Measurements from ENCODE around the gene PRIM2.
"Not testable (repeated sequence)": the region's sequence is repeated elsewhere in the genome, so short reads cannot be mapped to it uniquely, and the experiment has no call there.

Gene PRIM2, protein sequence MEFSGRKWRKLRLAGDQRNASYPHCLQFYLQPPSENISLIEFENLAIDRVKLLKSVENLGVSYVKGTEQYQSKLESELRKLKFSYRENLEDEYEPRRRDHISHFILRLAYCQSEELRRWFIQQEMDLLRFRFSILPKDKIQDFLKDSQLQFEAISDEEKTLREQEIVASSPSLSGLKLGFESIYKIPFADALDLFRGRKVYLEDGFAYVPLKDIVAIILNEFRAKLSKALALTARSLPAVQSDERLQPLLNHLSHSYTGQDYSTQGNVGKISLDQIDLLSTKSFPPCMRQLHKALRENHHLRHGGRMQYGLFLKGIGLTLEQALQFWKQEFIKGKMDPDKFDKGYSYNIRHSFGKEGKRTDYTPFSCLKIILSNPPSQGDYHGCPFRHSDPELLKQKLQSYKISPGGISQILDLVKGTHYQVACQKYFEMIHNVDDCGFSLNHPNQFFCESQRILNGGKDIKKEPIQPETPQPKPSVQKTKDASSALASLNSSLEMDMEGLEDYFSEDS

DNA sequence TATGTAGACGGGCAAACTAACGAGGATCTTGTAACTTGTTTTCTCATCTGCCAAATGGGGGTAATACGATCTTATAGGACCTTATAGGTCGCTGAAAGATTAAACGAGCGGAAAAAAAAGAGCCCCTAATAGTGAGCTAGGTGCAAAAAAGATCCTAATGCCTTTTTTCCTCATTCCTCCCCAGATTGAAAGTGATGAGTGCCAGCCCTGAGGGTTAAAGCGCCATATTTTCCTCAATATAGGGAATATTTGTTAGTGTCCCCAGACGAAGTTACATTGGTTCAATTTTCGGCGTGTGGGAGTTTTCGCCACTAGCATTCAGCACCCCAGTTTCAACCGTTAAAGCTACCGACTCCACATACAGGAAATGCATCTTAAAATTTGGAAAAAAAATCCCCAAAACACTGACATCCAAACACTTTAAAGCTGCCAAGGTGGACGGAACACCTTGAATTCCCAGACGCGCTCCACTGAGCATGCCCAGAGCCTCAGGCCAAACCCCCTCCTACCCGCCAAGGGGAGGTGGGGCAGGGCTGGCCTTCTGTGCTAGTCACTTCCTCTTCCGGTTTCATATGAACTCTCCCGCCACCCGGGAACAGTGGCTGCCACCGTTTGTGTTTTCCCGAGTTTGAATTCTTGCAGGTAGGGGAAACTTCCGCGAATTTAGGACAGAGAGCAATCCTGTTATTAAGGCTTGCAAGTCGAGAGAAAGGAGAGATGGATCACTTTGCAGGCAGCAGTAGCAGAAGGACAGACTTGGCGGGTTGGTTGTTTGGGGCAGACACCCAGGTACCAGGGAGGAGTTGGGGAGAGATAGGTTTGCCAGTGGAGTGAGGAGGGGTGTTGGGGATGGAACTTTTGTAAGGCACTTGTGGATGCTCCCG lies at the start of gene PRIM2:
Gene PRIM2 (plus strand): TSS at position 571 of the 884 bp plus-strand sequence. CDS start 816 bp downstream, outside the sequence.
- peak; percentile 71 to 81 for DNase-seq (ENCODE audit: low read depth in 2 of 2)

DNA sequence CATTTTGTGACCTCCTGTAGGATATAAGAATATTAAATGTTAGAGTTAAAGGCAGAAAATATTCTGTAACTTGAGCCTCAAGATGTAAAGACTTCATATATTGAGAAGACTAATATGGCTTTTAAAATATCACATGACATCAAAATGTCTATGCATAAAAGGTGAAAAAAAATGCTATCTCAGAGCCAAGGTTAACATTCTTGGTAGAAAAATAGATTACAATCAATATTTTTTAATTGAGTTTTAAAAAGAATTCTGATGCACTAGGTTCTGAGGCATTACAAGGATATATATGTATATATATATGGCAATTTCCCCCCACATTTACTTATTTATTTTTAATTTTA lies 49.2 kb upstream of the PRIM2 start:
- no peak for DNase-seq (ENCODE audit: low read depth in 2 of 2)

DNA sequence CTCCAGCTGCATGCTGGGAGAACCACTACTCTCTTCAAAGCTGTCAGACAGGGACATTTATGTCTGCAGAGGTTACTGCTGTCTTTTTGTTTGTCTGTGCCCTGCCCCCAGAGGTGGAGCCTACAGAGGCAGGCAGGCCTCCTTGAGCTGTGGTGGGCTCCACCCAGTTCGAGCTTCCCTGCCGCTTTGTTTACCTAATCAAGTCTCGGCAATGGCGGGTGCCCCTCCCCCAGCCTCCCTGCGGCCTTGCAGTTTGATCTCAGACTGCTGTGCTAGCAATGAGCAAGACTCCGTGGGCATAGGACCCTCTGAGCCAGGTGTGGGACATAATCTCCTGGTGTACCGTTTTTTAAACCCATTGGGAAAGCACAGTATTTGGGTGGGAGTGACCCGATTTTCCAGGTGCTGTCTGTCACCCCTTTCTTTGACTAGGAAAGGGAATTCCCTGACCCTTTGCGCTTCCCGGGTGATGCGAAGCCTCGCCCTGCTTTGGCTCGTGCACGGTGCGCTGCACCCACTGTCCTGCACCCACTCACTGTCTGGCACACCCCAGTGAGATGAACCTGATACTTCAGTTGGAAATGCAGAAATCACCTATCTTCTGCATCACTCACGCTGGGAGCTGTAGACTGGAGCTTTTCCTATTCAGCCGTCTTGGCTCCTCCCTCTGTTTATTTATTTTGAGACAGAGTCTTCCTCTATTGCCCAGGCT lies 43.2 kb upstream of the PRIM2 start:
- not testable (repeated sequence) for DNase-seq (ENCODE audit: low read depth in 2 of 2)

DNA sequence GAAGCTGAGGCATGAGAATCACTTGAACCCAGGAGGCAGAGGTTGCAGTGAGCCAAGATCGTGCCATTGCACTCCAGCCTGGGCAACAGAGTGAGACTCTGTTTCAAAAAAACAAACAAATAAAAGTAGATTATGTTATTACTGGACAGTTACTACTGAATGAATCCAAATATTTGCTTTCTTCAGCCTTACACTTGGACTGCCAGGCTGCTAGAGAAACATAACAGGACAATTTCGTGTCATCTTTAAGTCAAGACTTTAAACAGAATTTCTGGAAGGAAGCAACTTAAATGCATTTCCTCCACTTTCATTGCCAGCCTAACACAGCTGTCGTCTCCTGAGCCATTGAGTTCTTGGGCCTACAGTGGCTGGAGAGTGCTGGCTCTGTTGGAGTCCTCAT lies 42.0 kb upstream of the PRIM2 start:
- DNase-seq (ENCODE audit: low read depth in 2 of 2) = no peak

DNA sequence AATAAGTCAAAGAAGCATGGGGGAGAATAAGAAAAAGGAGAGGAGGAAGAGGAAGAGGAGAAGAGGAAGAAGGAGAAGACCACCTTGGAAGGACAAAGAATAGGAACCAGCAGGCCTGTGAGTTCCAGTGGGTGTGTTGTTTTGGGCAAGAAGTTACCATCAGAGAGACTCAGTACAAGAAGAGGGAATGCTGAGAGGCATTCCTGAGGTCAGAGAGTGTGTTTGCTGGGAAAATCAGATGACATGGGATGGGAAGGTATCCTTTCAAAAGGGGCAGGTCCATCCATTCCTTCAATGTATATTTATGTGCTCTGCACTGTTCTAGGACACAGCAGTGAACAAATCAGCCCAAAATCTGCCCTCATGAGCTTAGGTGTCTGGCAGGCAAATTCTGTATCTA lies 40.5 kb upstream of the PRIM2 start:
- no peak for DNase-seq (ENCODE audit: low read depth in 2 of 2)

DNA sequence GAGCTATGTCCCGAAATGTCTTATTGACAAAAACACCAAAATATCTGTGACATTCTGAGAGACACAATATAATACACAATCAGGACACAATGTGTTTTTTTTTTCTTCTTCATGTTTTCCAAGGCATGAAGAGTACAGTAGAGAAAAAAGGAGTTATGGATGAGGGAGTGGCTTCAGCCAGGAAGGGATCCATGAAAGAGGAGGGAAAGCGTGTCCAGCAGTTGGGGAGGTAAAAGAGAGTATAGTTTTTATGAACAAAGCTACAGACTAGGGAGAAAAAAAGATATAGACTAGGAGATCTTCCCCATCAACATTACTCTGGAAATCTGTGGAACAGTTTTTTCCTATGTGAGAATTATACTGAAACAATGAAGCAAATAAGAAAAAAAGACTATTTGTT lies 38.9 kb upstream of the PRIM2 start:
- no peak for DNase-seq (ENCODE audit: low read depth in 2 of 2)

DNA sequence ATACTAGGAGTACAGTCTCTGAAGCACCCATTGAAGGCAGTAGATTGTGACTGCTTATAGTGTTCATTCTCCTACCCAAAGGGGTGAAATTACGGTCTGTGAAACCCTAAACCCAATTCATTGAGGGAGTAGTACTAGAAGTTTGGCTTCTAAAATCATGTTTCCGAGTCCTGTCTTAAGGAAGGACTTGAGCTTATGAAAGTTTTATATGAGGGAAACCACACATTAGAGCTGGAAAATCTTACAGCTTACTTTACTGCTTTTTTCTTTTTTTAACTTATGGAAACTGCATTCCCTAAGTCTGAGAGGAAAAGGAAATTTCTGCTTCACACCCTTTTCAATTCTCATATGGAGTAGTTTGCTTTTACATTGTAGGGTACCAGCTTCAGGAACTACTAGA lies 38.4 kb upstream of the PRIM2 start:
- no peak for DNase-seq (ENCODE audit: low read depth in 2 of 2)

DNA sequence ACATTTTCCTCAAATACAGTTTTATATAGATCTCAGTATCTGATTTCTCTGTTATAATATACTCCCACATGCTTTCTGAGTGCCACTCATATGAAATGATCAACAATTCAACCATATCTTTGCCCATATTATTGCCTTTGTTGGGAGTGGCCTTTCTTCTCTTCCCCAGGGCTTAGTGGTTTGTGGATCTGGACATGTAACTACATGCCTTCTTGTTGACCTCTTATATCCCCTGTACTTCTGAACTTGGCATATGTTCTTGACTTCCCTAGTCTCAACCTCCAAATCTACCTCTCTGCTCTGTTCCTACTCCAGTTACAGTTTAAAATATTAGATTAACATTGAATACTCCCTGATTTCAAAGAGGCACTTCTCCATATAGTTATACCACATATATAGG lies 34.3 kb upstream of the PRIM2 start:
- no peak for DNase-seq (ENCODE audit: low read depth in 2 of 2)

DNA sequence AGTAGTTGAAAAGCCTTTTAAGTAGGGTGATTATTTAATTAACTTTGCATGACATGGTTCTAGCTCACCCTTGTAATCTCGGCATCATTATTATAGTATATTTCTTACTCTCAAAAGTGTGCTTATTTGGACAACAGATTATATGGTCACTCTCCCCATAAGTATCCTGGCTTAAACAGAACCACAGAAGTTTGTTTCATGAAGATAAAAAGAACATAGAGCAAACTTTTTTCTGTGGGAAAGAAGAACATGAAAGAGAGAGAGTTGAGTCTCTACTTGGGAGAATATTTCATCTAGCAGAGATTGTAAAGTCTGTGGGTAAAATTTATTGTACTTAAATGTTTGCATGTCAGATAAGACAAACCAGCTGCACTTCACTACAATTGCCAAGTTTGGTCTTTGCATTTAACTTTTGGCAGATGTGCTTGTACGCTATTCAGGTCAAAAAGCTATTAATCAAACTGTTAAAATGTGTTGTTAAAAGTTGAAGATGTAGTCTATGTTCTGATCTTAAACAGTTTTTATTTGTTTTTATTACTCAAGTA lies 33.4 kb upstream of the PRIM2 start:
- DNase-seq (ENCODE audit: low read depth in 2 of 2) = no peak

DNA sequence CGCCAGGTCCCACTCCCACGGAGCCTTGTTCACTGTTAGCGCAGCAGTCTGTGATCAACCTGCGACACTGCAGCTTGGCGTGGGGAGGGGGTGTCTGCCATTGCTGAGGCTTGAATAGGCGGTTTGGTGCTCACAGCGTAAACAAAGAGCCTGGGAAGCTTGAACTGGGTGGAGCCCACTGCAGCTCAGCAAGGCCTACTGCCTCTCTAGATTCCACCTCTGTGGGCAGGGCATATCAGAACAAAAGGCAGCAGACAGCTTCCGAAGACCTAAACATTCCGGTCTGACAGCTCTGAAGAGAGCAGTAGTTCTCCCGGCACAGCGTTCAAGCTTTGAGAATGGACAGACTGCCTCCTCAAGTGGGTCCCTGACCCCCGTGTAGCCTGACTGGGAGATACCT lies 29.3 kb upstream of the PRIM2 start:
- not testable (repeated sequence) for DNase-seq (ENCODE audit: low read depth in 2 of 2)

DNA sequence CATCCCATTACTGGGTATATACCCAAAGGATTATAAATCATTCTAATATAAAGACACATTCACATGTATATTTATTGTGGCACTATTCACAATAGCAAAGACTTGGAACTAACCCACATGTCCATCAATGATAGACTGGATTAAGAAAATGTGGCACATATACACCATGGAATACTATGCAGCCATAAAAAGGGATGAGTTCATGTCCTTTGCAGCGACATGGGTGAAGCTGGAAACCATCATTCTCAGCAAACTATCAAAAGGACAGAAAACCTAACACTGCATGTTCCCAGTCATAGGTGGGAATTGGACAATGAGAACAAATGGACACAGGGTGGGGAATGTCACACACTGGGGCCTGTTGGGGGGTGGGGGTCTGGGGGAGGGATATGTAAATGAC lies 24.0 kb upstream of the PRIM2 start:
- not testable (repeated sequence) for DNase-seq (ENCODE audit: low read depth in 2 of 2)

DNA sequence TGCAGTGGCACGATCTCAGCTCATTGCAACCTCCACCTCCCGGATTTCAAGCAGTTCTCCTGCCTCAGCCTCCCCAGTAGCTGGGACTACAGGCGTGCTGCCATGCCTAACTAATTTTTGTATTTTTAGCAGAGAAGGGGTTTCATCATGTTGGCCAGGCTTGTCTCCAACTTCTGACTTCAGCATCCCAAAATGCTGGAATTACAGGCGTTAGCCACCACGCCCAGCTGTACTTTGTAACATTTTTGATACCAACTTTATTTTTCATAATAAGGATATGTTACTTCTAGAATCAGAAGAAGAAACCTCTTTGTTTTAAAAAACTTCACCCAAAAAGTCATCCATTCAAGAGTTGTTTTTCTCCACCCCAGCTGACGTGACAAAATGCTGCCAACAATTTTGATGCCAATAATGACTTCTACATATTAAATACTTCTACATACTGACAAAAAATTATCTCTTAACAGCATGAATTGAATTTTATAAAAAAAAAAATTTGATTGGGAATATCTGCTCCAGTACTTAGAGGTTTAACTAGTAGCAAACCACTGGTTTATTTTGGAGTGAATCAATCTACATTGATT lies 22.5 kb upstream of the PRIM2 start:
- no peak for DNase-seq (ENCODE audit: low read depth in 2 of 2)

DNA sequence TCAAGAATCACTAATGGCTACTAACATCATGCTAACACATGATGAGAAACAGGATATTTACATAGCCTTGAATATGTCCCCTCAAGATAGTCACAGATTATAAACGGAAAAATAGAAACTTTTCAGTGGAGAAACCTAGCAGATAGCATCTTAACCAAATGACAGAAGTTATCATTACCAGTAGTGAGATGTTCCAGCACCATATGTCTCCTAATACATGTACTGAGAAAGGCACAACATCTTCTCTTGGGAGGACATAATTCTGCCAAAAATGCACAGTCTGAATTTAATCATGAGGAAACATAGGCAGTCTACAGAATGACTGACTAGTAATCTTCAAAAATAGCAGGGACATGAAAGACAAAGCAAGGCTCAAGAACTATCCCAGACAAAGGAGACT lies 19.9 kb upstream of the PRIM2 start:
- no peak for DNase-seq (ENCODE audit: low read depth in 2 of 2)

DNA sequence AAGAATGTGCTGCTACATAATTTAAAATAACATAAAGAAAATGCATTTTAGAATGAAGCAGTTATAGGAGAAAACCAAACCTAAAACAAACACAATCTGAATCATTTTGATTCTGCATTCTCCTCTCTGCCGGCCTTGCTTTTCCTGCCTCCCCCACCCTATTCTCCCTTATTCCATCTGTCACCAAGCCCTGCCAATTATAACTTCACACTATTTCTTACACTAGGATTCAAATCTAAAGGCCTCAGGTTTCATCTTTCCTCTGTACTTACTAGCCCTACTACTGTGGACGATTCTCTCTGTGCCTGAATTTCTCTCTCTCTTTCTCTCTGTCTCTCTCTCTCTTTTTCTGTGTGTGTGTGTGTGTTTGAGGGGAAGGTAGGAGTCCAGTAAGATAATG lies 18.7 kb upstream of the PRIM2 start:
- no peak for DNase-seq (ENCODE audit: low read depth in 2 of 2)

DNA sequence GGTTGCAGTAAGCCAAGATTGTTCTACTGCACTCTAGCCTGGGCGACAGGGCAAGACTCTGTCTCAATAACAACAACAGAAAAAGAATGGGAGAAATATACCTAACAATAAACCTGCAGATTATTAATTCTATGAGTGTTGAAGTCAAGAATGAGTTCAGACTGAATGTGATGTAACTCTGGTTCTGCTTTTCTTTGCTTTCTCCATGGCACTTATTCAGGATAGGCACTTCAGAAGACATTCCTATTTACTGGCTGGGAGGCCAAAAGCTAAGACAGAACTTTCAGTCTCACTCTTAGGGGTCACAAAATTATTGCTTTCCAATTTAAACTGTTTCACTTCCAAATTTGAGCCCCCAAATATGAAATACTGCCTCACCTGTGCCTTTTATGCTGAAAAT lies 15.7 kb upstream of the PRIM2 start:
- no peak for DNase-seq (ENCODE audit: low read depth in 2 of 2)

DNA sequence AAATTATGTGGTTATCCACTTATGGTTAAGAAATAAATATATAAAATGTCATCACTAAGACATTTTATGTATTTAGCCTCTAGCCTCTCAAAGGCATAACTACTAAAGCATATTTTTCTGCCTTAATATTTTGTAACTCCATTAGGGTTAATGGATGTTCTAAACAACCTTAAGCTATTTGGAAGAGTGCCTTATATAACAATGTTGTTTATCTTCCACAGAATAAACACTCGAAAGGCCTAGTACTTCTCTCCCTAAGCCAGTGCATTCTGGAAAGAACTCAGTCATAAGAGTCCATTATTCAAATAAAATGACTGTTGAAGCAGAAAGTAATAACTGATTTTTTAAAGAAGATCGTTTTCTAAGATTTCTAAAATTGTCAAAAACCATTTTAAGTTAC lies 15.0 kb upstream of the PRIM2 start:
- no peak for DNase-seq (ENCODE audit: low read depth in 2 of 2)

DNA sequence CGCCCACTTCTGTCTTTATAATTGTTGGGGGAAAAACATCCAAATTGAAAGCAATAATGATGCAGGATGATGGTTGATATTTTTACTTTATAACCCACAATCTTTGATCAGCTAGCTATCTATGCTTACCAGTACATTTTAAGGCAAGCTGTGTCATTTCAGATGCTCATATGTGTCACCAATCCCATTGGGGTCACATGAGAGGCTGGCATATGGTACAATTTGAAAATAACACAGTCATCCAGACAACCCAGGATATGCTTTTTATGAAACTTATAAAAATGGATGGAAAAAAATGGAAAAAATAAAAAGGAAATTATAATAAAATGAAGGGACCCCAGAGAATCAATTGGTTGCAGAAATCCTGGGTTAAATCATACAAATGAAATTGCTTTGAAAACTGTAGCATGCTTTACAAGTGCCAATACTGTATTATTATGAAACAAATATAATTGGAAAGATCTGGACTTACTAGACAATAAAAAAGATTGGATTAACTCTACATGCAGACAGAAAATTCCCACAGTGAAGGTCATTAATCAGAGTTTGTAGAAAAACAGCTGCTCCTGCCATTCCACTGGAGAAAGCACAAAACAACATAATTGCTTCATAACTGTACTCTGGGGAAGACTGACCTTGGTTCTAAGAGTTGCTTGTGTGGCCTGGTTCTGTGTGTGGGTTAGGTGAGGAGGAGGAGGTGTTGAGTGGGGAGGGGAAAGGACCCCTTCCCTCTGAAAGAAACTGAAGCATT lies 13.3 kb upstream of the PRIM2 start:
- no peak for DNase-seq (ENCODE audit: low read depth in 2 of 2)

DNA sequence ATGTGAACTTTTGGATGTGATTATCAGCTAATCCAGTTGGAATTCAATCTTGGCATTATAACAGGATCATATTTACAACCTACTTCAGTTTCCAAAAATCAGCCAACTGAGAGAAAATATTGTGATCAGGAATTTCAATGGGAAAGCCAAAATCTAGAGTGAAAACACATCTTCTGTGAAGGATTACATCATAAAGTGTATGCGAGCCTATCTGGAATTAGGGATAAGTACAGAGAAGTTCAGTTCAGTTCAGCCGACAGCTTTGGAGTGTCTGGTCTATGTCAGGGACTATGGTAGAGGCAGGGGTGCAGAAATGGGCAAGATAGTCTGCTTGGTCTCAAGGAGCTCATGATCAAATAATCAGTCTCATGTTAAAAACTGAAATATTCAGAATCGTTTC lies 12.3 kb upstream of the PRIM2 start:
- no peak for DNase-seq (ENCODE audit: low read depth in 2 of 2)

DNA sequence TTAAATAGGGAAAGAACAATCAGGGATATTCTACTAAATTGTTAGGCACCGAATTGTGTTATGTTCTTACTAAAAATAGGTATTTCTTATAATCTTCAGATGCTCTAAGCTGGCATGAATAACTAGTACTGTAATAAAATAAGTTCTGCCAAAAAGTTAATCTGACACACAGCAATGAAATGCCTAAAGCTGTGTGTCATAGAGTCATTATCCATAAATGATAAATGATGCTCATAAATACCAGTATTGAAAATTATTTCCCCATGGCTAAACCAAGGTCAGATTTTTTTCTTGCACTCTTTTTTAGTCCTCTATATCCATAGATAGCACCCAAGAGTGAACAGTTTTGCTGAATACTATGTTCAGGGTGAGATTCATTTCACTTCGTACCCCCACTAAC lies 11.7 kb upstream of the PRIM2 start:
- no peak for DNase-seq (ENCODE audit: low read depth in 2 of 2)

DNA sequence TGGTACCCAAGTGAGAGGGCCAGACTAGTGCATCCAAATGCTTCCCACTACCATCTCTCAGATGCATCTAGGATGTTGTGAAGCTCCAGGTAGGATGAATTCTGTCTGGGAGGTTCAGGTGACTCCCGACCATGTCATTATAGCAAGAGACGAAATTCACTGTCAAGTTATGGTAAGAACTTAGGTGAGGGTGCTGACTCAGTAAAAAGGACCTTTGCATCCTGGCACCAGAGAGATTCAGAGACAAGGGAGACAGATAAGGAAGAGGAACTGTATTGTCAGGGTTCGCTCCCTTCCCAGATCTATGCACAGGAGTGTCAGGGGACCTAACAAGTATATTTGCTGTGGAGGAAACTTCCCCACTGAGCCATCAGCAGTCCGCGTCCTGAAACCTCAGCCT lies 11.2 kb upstream of the PRIM2 start:
- DNase-seq (ENCODE audit: low read depth in 2 of 2) = no peak

DNA sequence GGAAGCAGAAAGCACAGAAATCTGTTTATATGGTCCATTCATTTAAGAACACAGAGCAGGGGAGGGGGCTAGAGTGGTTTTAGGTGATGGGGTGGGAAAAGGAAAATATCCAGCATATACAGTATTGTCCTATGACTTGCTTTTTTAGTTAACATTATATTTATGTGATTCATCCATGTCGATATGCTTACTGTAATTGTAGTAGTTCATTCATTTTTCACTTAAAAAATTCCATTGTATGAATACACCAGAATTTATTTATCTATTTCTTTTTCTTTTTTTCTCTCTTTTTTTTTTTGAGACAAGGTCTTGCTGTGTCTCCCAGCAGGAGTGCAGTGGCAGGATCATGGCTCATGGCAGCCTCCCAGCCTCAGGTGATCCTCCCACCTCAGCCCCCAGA lies 9.6 kb upstream of the PRIM2 start:
- DNase-seq (ENCODE audit: low read depth in 2 of 2) = no peak
